Retinal pigment epithelial cell (primary cell): ENCODE measurements around the gene SPOP.
"Not testable (repeated sequence)": the region's sequence is repeated elsewhere in the genome, so short reads cannot be mapped to it uniquely, and the experiment has no call there.

Source experiments
- DNase-seq: peaks from one replicate; pipeline ENCODE4 v3.0.0-alpha.2; 2010; ENCODE audit warnings: low read depth
- H3K4me3 ChIP-seq: 2 replicates; pipeline ENCODE4 v1.5.1; 2011; ENCODE audit warnings: mild to moderate bottlenecking, low read length, control low read depth, moderate library complexity
- TF ChIP-seq, protein P1 (sequence below): conservative IDR thresholded peaks from 2 replicates; pipeline ENCODE4 v1.5.1; 2011; ENCODE audit warnings: low read depth, low read length, control low read depth, inconsistent platforms

SPOP gene

DNA sequence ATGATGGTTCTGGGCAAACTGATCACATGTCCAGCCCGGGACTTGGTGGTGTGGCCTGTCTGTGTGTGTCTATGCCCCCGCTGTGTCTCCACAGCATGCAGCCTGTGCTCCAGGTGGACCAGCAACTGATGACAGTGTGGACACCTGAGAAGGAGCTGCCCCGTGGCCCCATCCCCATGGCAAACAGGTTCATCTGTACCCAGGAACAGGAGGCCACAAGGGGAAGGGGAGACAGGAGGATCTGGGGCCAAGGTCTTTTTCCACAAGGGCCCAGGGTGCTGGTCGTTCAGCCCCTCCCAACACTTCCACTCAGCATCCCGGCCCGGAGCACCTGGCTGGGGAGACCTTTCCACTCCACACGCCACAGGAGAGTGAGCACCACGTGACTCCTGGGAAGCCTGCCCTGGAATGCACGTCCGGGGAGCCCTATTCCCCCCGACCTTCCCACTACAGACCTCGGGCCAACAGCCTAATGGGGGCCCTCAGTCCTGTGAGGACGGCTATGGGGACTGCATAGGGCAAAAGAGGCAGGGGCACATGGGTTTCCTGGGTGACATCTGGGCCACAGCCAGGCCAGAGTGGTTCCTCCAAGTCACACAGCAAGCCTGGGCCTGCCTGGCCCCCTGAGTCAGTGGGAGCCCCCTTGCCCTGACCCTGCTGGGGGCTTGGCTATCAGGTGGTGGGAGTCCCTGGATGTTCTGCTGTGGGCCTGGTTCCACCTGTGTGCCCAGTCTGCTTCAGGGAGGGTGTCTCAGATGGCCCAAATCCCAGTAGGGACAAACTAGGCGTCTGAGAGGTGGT, 123.0 kb downstream of the SPOP start:
- H3K4me3 ChIP-seq, result no peak overlapping the region
- TF ChIP-seq, protein P1, sequence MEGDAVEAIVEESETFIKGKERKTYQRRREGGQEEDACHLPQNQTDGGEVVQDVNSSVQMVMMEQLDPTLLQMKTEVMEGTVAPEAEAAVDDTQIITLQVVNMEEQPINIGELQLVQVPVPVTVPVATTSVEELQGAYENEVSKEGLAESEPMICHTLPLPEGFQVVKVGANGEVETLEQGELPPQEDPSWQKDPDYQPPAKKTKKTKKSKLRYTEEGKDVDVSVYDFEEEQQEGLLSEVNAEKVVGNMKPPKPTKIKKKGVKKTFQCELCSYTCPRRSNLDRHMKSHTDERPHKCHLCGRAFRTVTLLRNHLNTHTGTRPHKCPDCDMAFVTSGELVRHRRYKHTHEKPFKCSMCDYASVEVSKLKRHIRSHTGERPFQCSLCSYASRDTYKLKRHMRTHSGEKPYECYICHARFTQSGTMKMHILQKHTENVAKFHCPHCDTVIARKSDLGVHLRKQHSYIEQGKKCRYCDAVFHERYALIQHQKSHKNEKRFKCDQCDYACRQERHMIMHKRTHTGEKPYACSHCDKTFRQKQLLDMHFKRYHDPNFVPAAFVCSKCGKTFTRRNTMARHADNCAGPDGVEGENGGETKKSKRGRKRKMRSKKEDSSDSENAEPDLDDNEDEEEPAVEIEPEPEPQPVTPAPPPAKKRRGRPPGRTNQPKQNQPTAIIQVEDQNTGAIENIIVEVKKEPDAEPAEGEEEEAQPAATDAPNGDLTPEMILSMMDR, result no peak
- DNase-seq, result no peak

DNA sequence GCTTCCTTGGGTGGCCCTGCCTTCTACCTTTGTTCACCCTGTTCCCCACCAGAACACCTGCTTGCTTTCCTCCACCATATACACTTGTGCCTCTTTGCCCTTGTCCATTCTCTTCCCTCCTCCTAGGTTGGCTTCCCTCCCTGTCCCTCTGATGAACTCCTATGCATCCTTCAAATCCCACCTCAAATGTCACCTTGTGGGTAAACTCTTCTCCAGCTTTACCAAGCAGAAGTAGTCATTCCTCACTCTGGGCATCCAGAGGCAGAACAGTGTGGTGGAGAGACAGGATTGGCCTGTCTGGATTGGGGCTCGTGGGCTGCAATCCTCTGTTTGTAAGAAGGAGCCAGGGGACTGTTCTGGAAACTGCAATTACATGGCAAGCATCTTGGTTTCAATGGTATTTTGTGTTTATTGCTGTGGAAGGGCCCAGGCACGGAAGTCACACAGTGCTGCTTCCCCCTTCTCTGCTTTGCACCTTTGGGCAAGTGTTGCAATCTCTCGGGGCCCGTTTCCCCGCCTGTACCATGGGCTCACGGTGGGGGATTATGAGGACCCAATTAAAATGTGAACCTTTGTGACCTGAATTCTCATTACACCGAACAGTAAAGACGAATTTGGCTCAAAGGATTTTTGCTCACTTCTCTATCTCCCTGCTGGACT, 124.1 kb downstream of the SPOP start:
- DNase-seq, result no peak
- no peak overlapping the region for H3K4me3 ChIP-seq

DNA sequence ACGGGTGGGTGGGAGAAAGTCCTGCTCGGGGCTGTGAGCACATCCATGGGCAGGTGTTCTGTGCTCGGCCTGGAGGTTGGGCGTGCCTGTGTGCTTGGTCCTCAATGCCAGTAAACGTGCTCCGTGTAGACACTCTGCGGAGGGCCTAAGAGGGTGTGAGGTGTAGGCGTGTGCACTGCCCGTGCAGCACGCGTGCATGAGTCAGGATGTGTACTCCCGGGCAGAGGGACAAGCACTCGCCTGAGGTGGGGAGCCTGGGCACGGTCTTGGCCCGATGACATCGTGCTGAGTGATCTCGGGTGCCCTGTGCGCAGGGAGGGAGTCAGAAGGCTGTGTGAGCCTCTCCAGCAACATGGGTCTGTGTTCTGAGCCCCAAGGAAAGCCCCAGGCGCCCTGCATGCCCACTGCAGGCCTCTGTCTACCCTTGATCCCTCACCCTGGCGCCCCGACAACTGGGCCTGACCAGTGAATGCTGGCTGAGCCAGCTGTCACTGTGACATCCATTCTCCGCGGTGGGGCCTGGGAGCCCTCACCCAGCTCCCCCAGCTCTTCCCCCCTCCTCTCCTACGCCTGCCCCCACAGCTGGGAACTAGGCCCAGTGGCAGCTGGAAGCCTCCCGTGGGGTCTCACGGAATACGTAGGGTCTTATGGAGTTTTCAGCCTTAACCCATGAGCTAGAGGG, 125.7 kb downstream of the SPOP start:
- no peak for DNase-seq
- TF ChIP-seq, protein P1, result no peak
- no peak overlapping the region for H3K4me3 ChIP-seq

More for the DNA sequence above, 124.1 kb downstream of the SPOP start:
- TF ChIP-seq, protein P1, result no peak

DNA sequence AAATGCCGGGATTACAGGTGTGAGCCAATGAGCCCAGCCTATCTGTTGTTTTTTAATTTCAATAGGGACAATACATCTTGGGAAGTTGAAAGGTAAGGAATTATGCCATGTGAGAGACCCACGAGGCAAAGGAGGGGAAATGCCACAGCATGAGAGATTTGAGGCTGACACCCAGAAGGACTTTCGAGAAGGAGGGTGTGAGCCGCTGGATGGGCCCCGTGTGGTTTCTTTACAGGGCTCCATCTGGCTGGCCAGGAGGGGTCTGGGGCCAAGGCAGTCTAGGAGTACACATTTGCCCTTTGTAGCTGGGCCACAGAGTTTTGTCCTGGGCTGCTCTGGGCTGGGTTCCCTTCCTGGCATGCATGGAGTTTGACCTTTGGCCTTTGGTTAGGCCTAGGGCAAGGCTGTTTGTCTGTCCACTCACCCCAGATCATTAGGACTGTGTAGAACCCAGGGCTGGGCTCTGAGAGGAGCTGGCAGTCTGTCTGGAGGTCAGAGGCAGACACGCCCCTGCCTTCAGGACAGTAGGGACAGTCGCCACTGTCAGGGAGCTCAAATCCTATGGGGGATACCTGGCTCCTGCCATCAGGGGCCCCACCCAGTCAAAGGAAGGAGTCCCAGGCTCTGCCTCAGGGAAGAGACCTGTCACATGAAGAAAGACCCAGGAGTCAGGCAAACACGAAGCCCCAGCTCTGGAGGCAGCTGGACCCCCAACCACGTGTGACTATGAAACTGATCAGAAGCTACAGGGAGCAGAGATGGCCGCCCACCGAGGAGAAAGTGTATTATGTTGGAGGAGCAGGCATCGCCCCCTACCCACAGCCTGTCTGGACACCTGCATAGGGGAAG, 126.5 kb downstream of the SPOP start:
- TF ChIP-seq, protein P1, result no peak
- DNase-seq, result no peak
- H3K4me3 ChIP-seq, result no peak overlapping the region

DNA sequence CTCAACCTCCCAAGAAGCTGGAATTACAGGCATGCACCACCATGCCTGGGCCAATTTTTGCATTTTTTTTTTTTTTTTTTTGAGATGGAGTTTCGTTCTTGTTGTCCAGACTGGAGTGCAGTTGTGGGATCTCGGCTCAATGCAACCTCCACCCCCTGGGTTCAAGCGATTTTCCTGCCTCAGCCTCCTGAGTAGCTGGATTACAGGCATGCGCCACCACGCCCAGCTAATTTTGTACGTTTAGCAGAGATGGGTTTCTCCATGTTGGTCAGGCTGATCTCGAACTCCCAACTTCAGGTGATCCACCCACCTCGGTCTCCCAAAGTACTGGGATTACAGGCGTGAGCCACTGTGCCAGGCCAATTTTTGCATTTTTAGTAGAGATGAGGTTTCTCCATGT, 127.1 kb downstream of the SPOP start:
- DNase-seq, H3K4me3 ChIP-seq: not testable (repeated sequence)

DNA sequence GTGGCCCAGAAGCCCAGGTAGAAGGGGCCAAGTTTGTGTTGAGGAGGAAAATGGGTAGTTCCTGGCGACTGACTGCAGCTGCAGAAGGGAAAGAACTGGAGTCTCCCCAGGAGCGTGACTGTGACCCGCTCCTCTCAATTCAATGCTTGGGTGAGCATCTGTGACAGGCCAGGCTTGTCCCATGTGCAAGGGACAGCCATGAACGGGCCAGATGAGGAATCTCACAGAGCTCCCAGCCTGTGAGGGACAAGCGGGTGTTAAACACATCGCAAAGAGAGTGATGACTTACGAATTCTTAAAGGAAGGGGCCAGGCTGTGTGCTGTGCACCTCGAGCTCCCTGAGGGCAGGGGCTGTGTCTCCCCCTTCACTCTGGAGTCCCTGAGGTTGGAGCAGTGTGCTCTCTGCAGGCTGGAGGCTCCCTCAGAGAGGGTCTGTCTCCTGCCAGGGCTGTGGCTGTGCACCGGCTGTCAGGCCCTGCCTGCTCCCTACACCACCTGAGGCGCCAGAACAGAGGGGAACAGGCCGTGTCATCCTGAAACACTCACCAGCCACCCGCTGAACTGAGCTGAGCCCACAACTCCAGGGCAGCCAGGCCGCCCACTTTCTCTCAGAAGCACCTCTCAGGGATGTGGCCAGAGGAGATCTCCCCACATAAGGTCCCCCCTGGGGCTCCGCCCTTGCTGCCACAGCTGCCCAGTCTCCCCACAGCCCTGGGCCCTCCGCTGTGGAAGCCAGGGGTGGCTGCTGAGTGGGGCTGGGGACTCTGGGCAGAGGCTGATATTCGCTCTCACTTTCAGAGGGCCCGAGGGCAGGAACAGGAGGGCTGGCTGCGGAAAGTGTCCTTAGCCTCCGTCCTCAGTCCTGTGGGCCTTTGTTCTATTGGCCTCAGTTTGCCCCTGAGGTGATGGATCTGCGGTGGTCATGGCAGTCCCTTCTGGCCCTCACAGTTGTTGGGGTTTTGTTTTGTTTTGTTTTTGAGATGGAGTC, 127.9 kb downstream of the SPOP start:
- DNase-seq, result no peak
- no peak overlapping the region for H3K4me3 ChIP-seq
- TF ChIP-seq, protein P1, result no peak
